ENCODE measurements around the gene NPBWR2.

- TF ChIP-seq SIN3A (IDR thresholded peaks at IDR 0.05; ENCODE audit: borderline replicate concordance, insufficient read depth, low read length) (no peak), REST (IDR thresholded peaks at IDR 0.05; ENCODE audit: insufficient read depth in 1 of 2, low read depth in 2 of 2, low read length in 2 of 2) (no peak), POLR2AphosphoS5 (IDR thresholded peaks at IDR 0.05; ENCODE audit: low read depth, low read length) (no peak), TAF1 (IDR thresholded peaks at IDR 0.05; ENCODE audit: borderline replicate concordance, insufficient read depth, low read length) (no peak), FOXP2 (optimal IDR thresholded peaks at IDR 0.05; ENCODE audit: borderline replicate concordance, extremely low read depth, extremely low read length, insufficient read depth) (no peak)
These were observed 3.3 kb downstream of the NPBWR2 start for GRCh38 chr20:64103871-64104666.
